ENCODE measurements around the gene ELAVL2. TPM values are rescaled to one million over a fixed set of nuclear protein-coding genes. Genes with fewer than 3 reads are reported as not detected.
A peak's percentile ranks its signal among the peaks of the same experiment; 100 is the strongest.

Gene ELAVL2
- total RNA-seq, 1 experiment from 2014 or later: 16.8 TPM

DNA sequence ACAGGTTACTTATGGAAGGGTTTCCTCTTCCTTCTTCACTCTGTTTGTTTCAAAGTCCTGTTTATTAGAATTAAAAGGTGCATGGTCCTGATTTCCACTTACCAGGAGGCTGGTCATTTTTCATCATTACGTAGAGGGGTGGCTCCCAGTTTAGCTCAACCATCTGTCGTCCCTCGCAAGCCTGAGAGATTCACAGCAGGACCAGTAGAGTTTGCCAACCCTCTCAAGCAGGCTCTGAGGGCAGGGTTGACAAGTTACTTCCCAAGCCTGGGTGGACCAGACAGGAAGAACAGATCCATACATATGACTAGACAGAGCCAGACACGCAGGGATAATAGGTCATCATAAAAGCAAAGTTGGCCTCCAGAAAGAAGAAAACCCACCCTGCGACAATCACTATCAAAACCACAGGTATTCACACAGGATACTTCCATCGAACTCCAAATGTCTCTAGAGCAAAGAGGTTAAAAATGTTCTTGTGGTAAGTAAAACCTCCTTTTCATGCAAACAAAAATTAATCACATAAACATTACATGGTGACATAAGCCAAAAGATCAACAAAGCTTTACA lies 151.9 kb downstream of the ELAVL2 start:
- H3K36me3 Mint-ChIP-seq (ENCODE audit: insufficient read depth in 1 of 3, low read depth in 3 of 3): peaks cover 30 to 49% (median 36%) of the 10 kb centered on the region in 3 experiments
- peak overlapping the region in 1 of 3 experiments; percentile 41; a peak in 1 of 7 replicates for H3K27ac Mint-ChIP-seq

More for the DNA sequence above, 151.9 kb downstream of the ELAVL2 start:
- Histone ChIP-seq H3K4me1 (ENCODE audit: insufficient read depth, low read length) (no peaks in the 10 kb centered on the region; the same call in 1 of the 2 replicates), H3K23me2 (ENCODE audit: insufficient read length, low read depth, low read length, poor library complexity, severe bottlenecking) (no peaks in the 10 kb centered on the region), H2BK120ac (ENCODE audit: low read depth, low read length, poor library complexity, severe bottlenecking) (no peak overlapping the region), H3K9ac (ENCODE audit: extremely low read depth, insufficient read length, low read length) (no peak overlapping the region), H3K4me2 (ENCODE audit: insufficient read depth, insufficient read length, low read length) (no peak overlapping the region), H3K23ac (ENCODE audit: insufficient read length, low read depth, low read length) (no peak overlapping the region), H3K79me2 (ENCODE audit: insufficient read depth, low read length) (no peaks in the 10 kb centered on the region; the same call in 1 of the 2 replicates), H2AK5ac (ENCODE audit: insufficient read length, low read length) (no peak overlapping the region), H3T11ph (ENCODE audit: low read length) (no peak overlapping the region), H3K27me3 (ENCODE audit: insufficient read depth, low read length) (no peaks in the 10 kb centered on the region), H4K91ac (ENCODE audit: insufficient read length, low read depth, low read length) (no peak overlapping the region), H3K4ac (ENCODE audit: low read depth, low read length) (no peak overlapping the region), H2BK20ac (ENCODE audit: low read depth, low read length, poor library complexity, severe bottlenecking) (no peak overlapping the region), H3K27ac (ENCODE audit: insufficient read length, low read depth, low read length) (no peak overlapping the region), H3K79me1 (ENCODE audit: insufficient read depth, low read depth, low read length, poor library complexity, severe bottlenecking) (no peaks in the 10 kb centered on the region), H4K20me1 (ENCODE audit: control insufficient read depth, insufficient read depth, insufficient read length) (no peaks in the 10 kb centered on the region), H3K9me3 (ENCODE audit: control insufficient read depth, low read depth, low read length) (no peaks in the 10 kb centered on the region), H3K18ac (ENCODE audit: insufficient read length, low read depth, low read length) (no peak overlapping the region), H2BK5ac (ENCODE audit: insufficient read length, low read length) (no peak overlapping the region), H2BK15ac (ENCODE audit: low read depth, low read length) (no peak overlapping the region), H2AFZ (ENCODE audit: low read length) (no peak overlapping the region), H4K8ac (replicated peaks; ENCODE audit: insufficient read length, low read depth, low read length) (no peak overlapping the region), H3K56ac (ENCODE audit: insufficient read length, low read depth, low read length) (no peak overlapping the region), H2BK12ac (ENCODE audit: insufficient read length, low read depth, low read length) (no peak overlapping the region), H3K14ac (ENCODE audit: insufficient read depth, low read length) (no peak overlapping the region), H4K5ac (ENCODE audit: insufficient read length, low read depth, low read length) (no peak overlapping the region)
- TF ChIP-seq, protein P1, sequence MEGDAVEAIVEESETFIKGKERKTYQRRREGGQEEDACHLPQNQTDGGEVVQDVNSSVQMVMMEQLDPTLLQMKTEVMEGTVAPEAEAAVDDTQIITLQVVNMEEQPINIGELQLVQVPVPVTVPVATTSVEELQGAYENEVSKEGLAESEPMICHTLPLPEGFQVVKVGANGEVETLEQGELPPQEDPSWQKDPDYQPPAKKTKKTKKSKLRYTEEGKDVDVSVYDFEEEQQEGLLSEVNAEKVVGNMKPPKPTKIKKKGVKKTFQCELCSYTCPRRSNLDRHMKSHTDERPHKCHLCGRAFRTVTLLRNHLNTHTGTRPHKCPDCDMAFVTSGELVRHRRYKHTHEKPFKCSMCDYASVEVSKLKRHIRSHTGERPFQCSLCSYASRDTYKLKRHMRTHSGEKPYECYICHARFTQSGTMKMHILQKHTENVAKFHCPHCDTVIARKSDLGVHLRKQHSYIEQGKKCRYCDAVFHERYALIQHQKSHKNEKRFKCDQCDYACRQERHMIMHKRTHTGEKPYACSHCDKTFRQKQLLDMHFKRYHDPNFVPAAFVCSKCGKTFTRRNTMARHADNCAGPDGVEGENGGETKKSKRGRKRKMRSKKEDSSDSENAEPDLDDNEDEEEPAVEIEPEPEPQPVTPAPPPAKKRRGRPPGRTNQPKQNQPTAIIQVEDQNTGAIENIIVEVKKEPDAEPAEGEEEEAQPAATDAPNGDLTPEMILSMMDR (conservative IDR thresholded peaks at IDR 0.05): no peak
- WGBS (ENCODE audit: extremely low coverage, insufficient read length, low lambda C conversion rate): no CpG with 5 or more reads among the region's 6 CpGs
- Mint-ChIP-seq H3K9me3 (peaks cover 0 to 6% of the 10 kb centered on the region in 2 experiments; a peak in 2 of 5 replicates), H3K27me3 (ENCODE audit: low read depth) (no peaks in the 10 kb centered on the region), H3K4me3 (no peak overlapping the region), H3K4me1 (peaks cover 7 to 16% of the 10 kb centered on the region in 2 experiments; a peak in 3 of 4 replicates)
- DNase-seq: no peak
